CD4-positive, alpha-beta T cell treated with Interleukin-6 for 4 hours (primary cell): ENCODE measurements around the gene FIS1.
"Not testable (repeated sequence)": the region's sequence is repeated elsewhere in the genome, so short reads cannot be mapped to it uniquely, and the experiment has no call there.

Experiments
- DNase-seq: peaks from one replicate; pipeline ENCODE4 v3.0.0-alpha.2; 2020; ENCODE audit warnings: mixed read lengths

FIS1 gene

DNA sequence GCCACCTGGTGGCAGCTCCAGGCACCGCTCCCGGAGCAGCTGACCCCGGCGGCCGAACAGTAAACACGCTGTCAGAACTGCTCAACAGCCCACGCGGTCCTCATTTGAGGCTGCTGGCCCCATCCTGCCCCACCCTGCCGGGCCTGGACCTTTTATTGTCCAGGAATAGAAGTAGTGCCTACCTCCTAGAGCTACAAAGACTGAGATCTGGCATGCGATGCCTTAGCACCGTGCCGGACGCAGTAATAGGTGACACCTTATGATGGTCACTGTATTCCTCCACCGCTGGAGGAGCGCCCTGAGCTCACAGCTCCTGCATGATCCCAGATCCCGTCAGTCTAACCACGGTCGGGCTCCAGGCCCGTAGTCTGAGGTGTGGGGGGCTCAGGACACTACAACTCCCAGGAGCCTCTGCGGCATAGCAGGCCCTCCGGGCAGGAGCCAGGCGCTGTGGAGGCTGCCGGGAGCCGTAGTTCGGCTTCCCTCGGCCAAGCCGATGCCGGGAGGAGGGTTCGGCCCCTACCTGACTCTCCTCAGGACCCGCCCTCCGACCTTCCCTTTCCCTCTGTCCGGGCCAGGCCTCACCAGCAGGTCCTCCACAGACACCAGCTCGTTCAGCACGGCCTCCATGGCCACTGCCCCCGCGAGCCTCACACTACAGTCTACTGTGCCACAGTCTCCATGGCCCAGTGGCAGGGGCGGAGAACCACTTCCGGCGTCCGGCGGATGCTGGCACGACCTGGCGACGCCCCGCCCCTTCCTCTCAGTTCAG is at the start of gene FIS1:
FIS1 (minus strand) TSS at position 707 of the 772 bp plus-strand sequence; CDS start at position 630, 77 bp downstream.
- peak; percentile 97 for DNase-seq

GRCh38 chr7:101294039-101294831 is 49.4 kb upstream of the FIS1 start:
- no peak for DNase-seq

DNA sequence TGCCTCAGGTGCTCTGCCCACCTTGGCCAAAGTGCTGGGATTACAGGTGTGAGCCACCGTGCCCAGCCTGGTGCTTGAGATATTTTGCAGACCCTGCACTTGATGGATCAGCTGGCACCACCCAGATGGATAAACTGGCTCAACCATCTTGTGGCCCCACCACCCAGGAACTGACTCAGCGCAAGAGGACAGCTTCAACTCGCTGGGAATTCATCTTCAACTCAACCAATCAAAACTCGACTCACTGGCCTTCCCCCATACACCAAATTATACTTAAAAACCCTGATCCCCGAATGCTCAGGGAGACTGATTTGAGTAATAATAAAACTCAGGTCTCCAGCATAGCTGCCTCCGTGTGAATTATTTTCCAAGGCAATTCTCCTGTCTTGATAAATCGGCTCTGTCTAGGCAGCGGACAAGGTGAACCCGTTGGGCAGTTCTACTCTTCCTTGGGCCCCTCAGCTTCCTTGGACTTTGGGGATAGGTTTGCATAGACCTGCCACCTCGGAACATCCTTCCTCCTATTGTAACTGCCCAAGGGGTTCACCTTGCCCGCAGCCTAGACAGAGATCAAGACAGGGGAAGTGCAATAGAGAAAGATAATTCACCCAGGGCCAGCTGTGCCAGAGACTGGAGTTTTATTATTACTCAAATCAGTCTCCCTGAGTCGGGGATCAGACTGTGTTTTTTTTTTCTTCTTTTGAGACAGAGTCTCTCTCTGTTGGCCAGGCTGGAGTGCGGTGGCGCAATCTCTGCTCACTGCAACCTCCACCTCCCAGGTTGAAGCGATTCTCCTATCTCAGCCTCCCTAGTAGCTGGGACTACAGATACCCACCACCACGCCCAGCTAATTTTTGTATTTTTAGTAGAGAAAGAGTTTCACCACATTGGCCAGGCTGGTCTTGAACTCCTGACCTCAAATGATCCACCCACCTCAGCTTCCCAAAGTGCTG is 48.5 kb upstream of the FIS1 start:
- DNase-seq = not testable (repeated sequence)

- not testable (repeated sequence) for DNase-seq
Observed at GRCh38 chr7:101292566-101292965, 47.7 kb upstream of the FIS1 start.

DNA sequence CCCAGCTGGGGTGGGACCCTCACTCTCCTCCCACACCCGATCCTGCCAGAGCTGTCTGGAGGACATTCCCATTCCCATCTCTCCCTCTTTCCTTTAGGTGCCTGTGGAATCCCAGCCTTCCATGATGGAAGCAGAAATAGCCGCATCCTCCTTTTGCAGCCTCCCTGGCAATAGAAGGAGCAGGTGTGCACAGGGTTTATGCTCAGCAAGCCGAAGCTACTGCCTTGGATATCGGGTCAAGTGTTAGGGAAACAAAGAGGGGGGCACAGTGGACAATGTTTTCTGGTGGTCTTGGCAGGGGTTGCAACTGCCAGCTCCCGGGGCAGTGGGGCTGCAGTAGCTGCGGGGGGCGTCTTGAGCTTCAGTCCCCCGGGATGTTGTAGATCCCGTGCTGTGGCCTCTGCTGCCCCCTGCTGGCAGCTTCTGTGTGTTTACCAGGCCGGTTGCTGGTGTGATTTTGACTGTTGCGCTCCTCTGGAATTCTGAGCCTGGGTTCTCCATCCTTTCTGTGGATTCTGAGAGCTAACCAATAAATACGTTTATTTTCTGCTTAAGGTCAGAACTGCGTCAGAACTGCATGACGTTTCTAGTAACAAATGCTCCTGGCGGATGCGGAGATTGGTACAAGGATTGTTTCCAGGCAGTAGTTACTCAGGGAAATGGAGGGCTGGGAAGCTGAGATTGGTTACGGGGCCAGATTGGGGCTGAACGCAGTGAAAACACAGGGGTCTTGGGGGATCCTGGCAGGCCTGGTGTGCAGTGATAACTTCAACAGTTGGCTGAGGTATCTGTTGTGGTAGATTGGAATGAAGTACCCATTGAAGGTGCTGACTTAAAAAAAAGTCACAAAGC is 45.5 kb upstream of the FIS1 start:
- peak; percentile 22 for DNase-seq

DNA sequence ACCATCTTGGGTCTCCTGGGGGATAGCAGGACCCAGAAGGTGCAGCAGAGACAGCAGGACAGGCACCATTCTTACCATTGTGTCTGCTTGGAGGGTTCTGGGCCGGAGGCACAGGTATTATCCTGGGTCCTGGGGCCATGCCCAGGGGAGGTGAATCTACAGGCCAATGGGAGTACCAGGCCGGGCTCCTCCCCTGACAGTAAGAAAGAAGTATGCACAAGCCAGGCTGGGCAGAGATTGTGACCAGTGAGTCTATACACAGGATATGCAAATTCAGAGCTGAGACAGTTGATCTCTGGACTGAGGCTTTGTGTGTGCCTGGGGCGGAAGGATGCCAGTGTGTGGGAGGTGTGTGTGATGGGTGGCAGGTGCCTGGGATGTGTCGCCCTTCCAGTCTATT is 44.8 kb upstream of the FIS1 start:
- not testable (repeated sequence) for DNase-seq

DNA sequence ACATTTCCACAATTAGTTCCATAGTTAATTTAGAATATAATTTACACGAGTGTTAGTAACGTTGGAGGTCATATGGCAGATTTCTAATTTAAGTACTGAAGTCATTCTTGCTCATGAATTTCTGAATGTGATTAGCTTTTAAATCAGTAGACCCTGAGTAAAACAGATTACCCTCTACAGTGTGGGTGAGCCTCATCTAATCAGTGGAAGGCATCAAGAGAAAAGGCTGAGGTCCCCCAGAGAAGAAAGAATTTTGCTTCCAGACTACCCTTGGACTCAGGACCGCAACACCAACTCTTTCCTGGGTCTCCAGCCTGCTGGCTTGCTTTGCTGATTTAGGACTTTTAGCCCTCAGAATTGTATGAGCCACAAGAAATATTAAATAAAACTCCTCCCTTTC is 43.6 kb upstream of the FIS1 start:
- no peak for DNase-seq

- no peak for DNase-seq
Observed at GRCh38 chr7:101287032-101287431, 42.2 kb upstream of the FIS1 start.

DNA sequence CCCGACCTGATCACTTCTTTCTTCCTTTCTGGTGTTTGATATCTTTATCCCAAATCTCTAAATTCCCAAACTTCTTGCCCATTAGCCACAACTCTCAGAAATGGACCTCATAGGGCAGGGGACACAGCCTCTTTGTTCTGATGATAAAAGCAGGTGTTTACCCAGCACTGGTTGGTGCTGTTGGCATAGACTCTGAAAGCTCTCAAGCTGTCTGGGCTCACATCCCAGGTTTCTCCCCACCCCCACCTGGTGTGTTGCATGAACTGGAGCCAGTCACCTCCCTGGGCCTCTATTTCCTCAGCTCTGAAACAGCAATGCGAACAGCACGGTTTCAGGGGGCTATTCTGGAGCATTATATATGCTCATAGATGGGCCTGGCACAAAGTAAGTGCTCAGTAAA is 41.0 kb upstream of the FIS1 start:
- DNase-seq = not testable (repeated sequence)

- DNase-seq = no peak
Observed at GRCh38 chr7:101285171-101285570, 40.3 kb upstream of the FIS1 start.

DNA sequence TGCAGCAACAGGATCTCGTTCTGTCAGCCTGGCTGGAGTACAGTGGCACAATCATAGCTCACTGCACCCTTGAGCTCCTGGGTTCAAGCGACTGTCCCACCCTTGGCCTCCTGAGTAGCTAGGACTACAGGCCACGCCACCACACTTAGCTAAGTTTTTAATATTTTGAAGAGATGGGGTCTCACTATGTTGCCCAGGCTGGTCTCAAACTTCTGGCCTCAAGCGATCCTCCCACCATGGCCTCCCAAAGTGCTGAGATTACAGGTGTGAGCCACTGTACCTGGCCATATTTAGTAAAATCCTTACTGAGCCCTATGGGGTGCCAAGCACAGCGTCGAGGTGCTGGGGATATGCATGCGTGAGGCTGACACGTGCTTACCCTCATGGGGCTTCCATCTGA is 36.0 kb upstream of the FIS1 start:
- DNase-seq = not testable (repeated sequence)

DNA sequence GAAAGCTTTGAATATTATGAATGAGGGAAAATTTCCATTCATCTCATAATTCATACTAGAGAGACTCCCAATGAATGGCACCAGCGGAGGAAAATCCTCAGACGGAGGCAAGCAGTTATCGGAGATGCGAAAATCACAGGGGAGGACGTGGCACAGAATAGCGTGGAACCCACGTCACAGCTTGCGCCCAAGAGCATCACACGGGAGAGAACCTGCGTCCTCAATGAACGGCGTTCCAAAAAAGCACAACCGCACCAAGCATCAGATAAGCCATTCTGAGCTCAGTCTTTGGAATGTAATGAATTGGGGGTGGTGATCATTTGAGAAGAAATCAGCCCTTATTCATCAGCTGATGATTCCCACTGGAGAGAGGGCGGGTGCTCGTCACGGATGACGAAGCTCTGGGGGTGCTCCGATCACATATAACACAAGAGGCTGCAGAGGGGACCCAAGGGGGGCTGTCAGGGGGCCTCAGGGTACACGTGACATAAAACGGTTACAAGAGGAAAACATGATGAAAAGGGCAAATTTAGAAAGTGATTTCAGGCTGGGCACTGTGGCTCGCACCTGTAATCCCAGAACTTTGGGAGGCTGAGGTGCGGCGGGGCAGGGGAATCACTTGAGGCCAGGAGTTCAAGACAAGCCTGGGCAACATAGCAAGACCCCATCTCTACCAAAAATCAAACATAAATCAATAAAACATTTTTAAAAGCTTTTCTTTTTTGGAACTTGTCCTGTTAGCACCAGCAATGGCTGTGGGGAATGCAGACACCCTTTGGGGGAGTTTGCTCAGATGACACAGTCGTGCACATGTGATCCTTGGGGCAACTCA is 33.8 kb upstream of the FIS1 start:
- DNase-seq = no peak

DNA sequence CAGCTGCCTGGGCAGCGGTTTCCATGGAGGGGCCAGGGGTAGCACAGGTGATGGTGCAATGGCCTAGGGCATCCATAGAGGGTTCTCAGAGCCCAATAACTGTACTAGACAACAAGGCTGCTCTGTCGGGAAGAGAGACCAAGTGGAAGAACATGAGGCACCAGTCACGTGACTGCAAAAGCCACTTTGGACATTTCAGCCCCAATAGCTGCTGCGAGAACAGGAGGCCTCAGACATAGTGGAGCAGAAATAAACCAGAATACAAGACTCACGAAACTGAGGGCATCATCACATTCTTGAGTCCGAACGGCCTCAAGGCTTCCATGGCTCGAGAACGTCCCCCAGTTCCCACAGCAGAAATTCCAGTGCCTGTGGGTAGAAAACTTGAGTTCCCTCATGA is 32.3 kb upstream of the FIS1 start:
- no peak for DNase-seq

GRCh38 chr7:101273206-101273605 is 28.3 kb upstream of the FIS1 start:
- no peak for DNase-seq

- DNase-seq = no peak
Observed at GRCh38 chr7:101271021-101271420, 26.1 kb upstream of the FIS1 start.

DNA sequence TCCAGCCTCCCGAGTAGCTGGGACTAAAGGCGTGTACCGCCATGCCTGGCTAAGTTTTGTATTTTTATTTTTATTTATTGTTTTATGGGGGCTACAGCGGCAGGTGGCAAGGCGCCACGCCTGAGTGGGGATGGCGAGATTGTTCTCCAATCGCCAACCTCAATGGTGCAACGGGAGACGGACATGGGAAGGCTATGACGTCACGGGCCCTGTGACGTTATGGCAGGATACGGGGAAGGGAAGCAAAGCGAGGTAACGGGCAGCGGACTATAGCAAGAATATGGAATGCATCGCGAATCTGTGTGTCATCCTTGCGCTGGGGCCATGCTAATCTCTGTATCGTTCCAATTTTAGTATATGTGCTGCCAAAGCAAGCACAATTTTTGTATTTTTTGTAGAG is 24.8 kb upstream of the FIS1 start:
- no peak for DNase-seq

- DNase-seq = no peak
Observed at GRCh38 chr7:101265622-101266516, 21.0 kb upstream of the FIS1 start.

DNA sequence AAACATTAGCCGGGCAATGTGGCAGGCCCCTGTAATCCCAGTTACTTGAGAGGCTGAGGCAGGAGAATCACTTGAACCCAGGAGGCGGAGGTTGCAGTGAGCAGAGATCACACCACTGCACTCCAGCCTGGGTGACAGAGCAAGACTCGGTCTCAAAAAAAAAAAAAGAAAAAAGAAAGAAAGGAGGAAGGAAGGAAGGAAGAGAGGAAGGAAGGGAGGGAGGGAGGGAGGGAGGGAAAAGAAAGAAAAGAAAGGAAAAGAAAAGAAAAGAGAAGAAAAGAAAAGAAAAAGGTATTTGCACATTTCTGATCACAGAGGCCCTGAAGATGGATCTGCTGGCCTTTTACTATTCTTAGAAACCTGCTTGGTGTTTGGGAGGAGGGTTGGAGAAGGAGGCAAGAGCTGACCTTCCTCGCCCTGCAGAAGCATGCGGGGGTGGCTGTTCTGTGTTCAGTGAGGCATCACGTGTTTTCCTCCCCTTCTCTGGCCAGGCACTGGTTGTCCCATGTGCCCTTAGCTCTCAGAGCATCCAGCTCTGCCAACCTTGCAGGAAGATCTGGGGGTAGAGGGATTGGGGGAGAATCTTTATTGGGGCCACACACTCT is 19.3 kb upstream of the FIS1 start:
- not testable (repeated sequence) for DNase-seq

- no peak for DNase-seq
Observed at GRCh38 chr7:101258243-101258731, 13.4 kb upstream of the FIS1 start.
